Pulmonary artery endothelial cell (primary cell): Measurements from ENCODE around the gene CD200. TPM values are rescaled to one million over a fixed set of nuclear protein-coding genes. Genes with fewer than 3 reads are reported as not detected.
"Not testable (repeated sequence)": the region's sequence is repeated elsewhere in the genome, so short reads cannot be mapped to it uniquely, and the experiment has no call there.

Experiments
- DNase-seq: peaks from one replicate; pipeline ENCODE4 v3.0.0-alpha.2; 2011; ENCODE audit warnings: low read depth, low spot score
- total RNA-seq: library from RNA; depleted of rRNA; stranded (reverse); fragments of >200 nt; gene quantifications from 2 replicates; pipeline ENCODE4 v1.2.3, GENCODE V29; 2014

The CD200 gene
- total RNA-seq, 1 donor from 2014 or later, result 8.1 TPM

- DNase-seq, result no peak
Observed at GRCh38 chr3:112388972-112389371, 56.0 kb downstream of the CD200 start.

- DNase-seq, result no peak
Observed at GRCh38 chr3:112389961-112390360, 57.0 kb downstream of the CD200 start.

- DNase-seq, result peak; percentile 91
Observed at GRCh38 chr3:112390783-112391641, 58.1 kb downstream of the CD200 start.

- no peak for DNase-seq
Observed at GRCh38 chr3:112391648-112392047, 58.7 kb downstream of the CD200 start.

- DNase-seq, result no peak
Observed at GRCh38 chr3:112392393-112393359, 59.7 kb downstream of the CD200 start.

- no peak for DNase-seq
Observed at GRCh38 chr3:112393360-112393728, 60.4 kb downstream of the CD200 start.

- DNase-seq, result no peak
Observed at GRCh38 chr3:112394003-112394640, 61.2 kb downstream of the CD200 start.

GRCh38 chr3:112395181-112395895 lies 62.4 kb downstream of the CD200 start:
- peak; percentile 89 for DNase-seq

GRCh38 chr3:112395896-112396290 lies 62.9 kb downstream of the CD200 start:
- no peak for DNase-seq

GRCh38 chr3:112397556-112397955 lies 64.6 kb downstream of the CD200 start:
- DNase-seq, result no peak

GRCh38 chr3:112399064-112399463 lies 66.1 kb downstream of the CD200 start:
- no peak for DNase-seq

GRCh38 chr3:112399554-112399953 lies 66.6 kb downstream of the CD200 start:
- not testable (repeated sequence) for DNase-seq

GRCh38 chr3:112400317-112400716 lies 67.4 kb downstream of the CD200 start:
- DNase-seq, result not testable (repeated sequence)

GRCh38 chr3:112401617-112402016 lies 68.7 kb downstream of the CD200 start:
- DNase-seq, result no peak

- DNase-seq, result no peak
Observed at GRCh38 chr3:112403103-112403502, 70.1 kb downstream of the CD200 start.

- DNase-seq, result not testable (repeated sequence)
Observed at GRCh38 chr3:112404924-112405549, 72.1 kb downstream of the CD200 start.

- no peak for DNase-seq
Observed at GRCh38 chr3:112405845-112406244, 72.9 kb downstream of the CD200 start.

GRCh38 chr3:112407214-112407887 lies 74.4 kb downstream of the CD200 start:
- DNase-seq, result no peak

- DNase-seq, result no peak
Observed at GRCh38 chr3:112407888-112408702, 75.1 kb downstream of the CD200 start.
